T-helper 2 cell (primary cell): Measurements from ENCODE around the gene CNKSR1.

Experiments used
- DNase-seq, 5 experiments: peaks; one replicate each; pipeline versions ENCODE4 v3.0.0 to v3.0.0-alpha.2; 2012 to 2022
- total RNA-seq, 2 donors: gene quantifications; one replicate each; lab custom pipeline; 2026; lab: John Stamatoyannopoulos, UW

The CNKSR1 gene
- total RNA-seq = 1.9 to 4.4 reads per million in 2 donors

DNA sequence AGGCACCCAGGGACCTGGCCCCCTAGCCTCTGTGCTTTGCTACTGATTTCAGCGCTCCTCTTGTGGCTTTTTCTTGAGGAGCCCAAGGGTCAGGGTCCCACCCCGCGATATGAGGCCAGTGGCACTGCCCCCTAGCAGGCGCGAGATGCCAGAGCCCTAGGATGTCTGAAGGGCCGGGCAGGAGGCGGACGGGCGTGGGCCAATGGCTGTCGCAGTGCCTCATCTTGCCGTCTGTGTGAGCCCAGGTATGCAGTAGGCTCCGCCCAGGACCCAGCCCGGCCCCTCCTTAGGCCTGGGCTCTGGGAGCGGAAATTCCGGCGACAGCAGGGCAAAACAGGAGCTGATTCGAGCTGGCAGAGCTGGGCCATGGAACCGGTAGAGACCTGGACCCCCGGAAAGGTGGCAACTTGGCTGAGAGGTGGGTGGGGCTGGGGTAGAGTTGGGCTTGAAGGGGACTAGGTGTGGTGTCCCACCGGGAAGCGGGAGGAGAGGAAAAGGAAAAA lies at the start of gene CNKSR1:
Gene CNKSR1, plus strand, starts transcription at position 310 of the 503 bp plus-strand sequence. Its CDS starts 57 bp downstream, at position 367.
- DNase-seq = peak in 1 of 5 experiments; percentile 24

DNA sequence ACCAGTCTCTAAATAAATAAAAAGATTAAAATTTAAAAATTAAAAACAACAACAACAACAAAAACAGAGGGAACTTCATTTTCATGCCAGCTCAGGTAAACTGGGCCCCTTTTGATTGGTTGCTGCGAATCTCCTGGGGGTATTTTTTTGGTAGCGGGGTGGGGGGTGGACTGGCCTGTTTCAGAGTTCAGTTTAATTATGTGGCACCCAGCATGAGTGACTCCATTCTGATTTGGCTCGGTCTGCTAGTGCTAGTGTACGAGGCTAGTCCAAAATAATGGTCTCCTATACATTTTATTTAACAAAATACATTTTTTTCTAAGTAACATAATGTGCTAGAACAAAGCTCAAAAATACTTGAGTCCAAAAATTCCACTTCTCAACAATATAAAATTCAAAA lies 47.5 kb upstream of the CNKSR1 start:
- DNase-seq = no peak

DNA sequence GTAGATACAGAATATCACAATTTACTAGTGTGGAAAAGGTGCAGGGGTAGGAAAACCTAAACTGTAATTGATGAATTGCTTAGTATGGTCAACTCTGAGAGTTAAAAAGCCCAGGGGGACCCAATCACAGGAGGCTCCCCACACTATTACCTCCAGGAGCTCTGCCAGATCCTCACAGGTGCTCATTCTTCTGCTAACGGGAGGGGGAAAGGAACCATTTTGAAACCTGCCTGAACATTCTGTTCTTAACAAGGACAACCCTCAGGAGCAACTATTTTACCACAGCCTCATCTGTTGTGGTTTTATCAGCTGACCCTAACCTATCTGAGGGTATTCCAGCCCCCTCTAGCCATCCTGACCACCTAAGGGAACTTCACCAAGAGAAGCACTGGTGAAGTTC lies 46.6 kb upstream of the CNKSR1 start:
- no peak for DNase-seq

DNA sequence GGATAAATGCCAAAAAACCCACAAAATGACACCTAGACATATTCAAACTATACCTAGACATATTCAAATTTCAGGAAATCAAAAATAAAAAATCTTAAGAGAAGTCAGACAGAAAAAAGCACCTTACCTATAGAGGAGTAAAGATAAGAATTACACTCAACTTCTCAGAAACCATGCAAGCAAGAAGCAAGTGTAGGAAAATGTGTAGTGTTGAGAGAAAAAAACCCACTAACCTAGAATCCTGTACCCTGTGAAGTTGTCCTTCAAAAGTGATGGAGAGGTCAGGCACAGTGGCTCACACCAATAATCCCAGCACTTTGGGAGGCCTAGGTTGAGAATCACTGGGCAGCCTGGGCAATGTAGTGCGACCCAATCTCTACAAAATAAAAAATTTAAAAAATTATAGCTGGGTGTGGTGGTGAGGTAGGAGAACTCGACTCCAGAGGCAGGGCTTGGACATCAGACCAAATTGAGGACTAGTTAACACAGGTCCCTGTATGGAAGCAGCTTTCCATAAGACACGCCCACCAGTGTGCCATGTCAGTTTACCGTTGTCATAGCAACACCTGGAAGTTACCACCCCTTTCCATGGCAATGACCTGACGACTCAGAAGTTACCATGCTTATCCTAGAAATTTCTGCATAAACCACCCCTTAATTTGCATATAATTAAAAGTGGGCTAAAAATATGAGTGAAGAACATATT lies 45.0 kb upstream of the CNKSR1 start:
- DNase-seq = no peak

GRCh38 chr1:26132834-26133167 lies 44.5 kb upstream of the CNKSR1 start:
- DNase-seq = no peak

DNA sequence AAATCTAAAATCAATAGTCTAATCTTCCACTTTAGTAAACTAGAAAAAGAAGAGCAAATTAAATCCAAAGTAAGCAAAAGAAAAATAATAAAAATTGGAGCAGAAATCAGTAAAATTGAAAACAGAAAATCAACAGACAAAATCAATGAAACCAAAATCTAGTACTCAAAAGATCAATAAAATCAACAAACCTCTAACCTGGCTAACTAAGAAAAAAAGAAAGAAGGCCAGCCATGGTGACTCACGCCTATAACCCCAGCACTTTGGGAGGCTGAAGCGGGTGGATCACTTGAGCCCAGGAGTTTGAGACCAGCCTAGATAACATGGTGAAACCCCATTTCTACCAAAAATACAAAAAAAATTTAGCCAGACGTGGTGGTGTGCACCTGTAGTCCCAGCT lies 42.8 kb upstream of the CNKSR1 start:
- DNase-seq = no peak

DNA sequence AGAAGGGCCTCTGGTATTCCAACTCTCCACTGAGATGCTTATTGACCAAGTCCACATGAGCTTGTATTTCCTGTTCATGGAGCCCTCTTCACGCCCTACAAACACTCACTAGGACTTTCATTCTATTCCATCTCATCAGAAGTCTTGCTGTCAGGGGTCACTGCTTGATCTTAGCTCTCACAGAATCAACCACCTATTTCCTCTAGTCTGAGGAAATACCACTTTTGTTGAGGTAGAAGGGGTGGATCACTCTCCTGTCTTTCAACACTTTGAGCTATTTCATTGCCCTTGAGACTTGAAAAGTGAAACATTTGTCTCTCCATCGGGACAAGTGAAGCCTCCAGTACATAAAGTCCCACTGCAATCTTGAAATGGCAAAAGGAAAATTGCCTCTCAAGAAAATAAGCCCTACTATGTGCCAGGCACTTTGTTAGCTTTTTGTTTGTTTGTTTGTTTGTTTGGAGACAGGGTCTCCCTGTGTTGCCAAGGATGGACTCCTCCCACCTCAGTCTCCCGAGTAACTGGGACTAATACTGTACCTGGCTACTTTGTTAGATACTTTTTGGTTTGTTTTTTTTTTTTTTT lies 38.2 kb upstream of the CNKSR1 start:
- DNase-seq = peak in 1 of 5 experiments; percentile 52

DNA sequence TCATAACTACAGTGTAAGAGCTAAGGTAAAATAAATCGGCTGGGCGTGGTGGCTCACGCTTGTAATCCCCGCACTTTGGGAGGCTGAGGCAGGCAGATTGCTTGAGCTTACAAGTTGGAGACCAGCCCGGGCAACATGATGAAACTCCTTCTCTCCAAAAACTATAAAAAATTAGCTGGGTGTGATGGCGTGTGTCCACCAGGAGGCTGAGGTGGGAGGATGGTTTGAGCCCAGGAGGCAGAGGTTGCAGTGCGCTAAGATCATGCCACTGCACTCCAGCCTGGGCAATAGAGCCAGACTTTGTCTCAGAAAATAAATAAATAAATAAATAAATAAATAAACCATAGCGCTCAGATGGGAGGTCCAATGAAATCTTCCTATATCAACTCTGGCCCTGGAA lies 35.1 kb upstream of the CNKSR1 start:
- DNase-seq = no peak

DNA sequence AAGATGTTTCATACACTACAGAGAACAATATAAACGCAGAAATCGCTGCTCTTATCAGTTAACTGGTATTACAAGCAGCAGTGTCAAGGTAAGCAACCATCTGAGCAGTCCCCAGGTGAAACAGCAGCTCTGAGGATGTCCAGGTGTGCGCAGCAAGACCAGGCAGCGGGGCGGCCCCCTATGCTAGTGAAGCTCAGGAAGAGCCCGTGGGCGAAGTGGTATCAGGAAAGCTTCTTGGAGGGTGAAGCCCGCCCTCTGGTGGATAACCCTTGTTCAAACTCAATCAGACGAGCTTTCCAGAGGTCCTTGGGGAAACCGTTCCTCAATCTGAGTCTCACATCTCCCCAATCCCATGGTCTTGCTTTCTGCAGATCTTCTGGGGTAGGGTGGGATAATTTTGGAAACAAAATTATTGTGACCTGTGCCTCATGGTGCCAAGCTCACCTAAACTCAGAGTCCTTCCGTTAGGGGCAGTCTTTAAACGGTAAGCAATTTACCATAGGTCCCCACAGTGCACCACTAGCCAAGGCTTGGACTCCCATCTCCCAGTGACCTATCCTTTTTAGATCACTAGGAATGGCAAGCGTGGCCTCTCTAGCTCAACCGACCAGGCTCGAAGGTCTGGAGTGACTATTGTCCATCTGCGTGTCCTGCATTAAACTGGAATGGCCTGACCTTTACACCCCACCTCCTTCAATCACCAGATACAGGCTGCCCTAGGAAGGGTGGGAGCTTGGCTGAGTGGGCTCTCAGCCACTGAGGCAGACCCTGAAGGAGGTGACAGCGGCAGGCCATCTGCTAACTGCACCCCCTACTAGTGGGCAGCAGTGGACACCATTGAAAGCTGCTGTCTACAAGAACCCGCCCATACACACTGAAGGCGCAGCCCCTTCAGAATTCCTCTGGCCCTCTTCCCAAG lies 32.0 kb upstream of the CNKSR1 start:
- DNase-seq = peak; percentile 32 to 71 (median 61)

DNA sequence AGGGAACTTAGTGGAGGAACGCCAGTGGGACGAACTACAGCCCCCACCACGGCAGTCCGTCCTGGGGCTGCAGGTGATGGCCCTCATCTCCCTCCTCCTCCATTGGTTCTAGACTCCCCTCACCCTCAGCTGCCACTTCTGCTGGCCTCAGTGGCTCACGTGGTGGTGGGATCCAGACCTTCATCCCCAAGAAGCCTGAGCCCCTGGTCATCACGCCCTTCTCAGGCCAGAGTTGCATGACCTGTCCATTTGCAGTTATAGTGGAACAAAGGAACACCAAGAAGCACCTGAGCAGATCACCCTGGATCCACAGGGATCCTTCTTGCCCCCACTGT lies 31.4 kb upstream of the CNKSR1 start:
- DNase-seq = no peak

GRCh38 chr1:26148887-26149286 lies 28.4 kb upstream of the CNKSR1 start:
- DNase-seq = no peak

GRCh38 chr1:26153966-26154532 lies 23.2 kb upstream of the CNKSR1 start:
- no peak for DNase-seq

DNA sequence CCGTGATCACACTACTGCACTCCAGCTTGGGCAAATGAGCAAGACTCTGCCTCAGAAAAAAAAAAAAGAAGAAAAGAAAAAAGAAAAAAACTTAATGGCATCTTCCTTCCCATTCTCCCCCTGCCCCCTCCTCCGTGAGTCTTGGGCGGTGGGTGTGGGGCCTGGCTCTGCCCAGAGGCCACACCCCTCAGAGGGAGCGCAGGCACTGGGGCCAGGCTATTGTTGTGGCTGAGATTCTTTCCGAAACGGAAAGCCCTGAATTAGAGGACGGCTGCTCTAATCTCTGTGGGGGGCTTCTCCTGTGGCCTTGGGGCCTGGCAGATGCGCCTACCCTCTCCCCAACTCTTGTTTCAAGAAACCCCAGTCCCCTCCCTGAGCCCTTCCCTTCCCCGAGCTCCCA lies 22.5 kb upstream of the CNKSR1 start:
- DNase-seq = no peak

DNA sequence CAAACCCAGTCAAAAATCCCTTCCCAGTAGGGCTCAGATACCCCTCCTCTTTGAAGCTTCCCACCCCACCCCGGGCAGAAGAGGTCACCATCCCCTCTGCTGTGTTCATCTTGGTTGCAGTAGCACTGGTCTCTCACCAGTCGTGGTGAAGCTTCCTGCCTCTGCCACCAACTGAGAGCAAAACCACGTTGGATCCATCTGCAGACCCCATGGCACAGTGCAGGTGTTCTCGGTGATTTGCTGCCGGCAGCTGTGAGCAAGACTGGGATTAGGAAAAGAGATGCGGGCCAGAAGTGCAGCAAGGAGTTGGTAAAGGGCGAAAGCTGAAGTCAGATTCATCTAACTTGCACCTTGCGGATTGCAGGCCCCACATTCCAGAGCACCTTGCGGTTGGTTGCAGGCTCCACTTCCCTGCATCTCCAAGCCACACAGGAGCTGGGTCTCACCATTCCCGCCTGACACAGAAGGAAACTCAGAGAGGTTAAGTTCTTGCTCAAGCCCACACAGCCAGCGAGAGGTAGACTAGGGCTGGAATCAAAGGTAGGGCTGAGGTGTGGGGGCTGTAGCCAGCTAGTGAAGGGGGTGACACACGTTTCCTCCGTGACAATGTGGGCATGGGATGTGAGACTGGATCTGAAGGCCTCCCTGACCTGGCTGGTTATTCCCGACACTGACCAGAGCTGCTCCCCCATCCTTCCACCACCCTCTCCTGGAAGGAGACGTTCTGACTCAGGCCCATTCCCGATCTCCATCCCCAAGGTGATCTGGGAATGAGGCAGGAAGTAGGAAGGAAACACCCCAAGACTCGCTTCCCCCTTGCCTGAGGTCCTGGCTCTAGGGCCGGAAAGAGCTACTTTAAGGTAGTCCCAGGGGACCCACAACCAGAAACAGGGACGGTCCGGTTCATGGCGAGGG lies 21.7 kb upstream of the CNKSR1 start:
- DNase-seq = no peak

GRCh38 chr1:26156285-26157038 lies 20.8 kb upstream of the CNKSR1 start:
- no peak for DNase-seq

DNA sequence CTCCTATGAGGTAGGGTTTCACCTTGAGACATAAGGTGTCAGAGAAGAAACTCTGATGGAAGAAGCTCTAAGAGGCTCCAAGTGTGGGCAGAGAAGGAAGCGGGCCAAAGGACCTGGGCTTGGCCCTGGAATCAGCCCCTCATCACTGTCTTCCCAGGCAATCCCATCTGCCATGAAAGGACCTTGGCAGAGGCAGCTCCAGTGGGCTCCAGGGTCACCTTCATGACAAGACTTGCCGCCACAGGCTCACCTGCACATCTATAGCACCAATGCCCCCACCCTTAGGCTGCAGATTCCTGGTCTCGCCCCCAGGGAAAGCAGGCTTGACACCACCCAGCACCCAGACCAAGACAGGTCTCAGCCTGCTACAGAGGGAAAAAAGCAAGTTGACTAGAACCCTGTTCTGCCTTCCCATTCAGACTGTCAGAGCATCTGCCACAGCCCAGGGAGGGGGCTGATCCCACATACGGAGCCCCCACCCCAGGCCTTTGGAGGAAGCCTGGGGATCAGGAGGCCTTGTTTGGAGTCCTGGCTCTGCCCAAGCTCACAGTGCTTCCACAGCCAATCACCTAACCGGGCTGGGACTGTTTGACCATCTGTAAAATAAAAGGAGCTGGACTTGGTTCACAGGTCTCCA lies 18.9 kb upstream of the CNKSR1 start:
- no peak for DNase-seq

GRCh38 chr1:26158908-26159742 lies 18.2 kb upstream of the CNKSR1 start, which contains the start of gene FAM110D:
FAM110D (plus strand) TSS chr1:26159079; CDS start chr1:26161292, 2,213 bp downstream.
- DNase-seq = no peak

DNA sequence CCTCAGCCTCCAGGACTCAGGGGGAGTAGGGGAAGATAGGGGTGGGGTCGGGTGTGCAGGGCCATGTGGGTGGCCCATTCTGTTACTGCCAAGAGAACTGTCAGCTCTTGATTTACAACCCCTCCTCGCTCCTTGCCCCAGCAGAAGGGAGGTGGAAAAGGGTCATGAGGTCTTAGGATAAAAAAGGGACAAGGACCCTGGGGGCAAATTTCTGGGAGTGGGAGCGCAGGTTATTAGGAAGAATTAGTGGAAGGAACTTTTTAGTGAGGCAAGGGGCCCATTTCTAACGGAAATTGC lies 17.6 kb upstream of the CNKSR1 start:
- DNase-seq = no peak

DNA sequence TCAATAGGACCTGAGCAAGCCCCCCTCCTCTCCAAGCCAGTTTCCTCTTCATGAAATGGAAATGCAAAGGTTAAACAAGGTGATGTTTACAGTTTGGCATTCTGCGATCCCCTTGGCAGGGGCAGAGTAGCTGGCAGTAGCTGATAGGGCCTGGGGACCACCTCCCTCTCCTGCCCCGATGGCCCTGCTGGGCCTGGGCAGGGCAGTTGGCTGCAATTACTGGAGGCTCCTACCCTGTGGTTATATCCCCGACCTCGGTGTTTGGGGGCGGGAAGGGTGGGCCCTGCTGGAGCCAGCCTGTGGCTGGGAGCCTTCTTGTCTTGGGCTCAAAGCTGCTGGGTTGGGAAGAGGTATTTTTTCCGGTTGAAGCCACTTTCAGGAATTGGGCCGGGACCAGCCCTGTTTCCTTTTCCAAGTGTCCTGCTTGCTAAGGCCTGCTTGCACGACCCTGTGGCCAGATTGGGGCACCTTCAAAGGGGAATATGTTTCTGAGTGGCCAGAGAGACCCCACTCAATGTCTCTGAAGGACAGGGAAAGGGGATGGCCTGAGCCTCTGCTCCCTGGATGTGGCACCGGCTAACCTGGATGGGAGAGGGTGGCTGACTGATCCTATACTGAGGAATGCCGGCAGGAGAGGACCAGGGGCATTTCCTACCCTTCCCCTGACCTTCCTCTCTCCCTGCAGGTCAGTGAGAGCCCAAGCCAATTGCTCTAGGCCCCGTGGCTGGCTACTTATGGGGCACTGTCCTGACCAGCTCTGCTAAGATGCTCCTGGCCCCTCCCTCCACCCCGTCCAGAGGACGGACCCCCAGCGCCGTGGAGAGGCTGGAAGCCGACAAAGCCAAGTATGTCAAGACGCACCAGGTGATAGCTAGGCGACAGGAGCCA lies 16.5 kb upstream of the CNKSR1 start:
- no peak for DNase-seq
